Osteocyte (in vitro differentiated cells): ENCODE measurements around the gene TBC1D1. TPM values are rescaled to one million over a fixed set of nuclear protein-coding genes. Genes with fewer than 3 reads are reported as not detected.

Source experiments
- DNase-seq: peaks from one replicate; pipeline ENCODE4 v3.0.0; 2021; ENCODE audit warnings: mixed read lengths; ENCODE audit not compliant: unreplicated experiment; ENCODE audit errors: extremely low spot score
- H3K27ac Mint-ChIP-seq: one replicate; pipeline ENCODE4 v1.8.0; 2021; ENCODE audit warnings: mild to moderate bottlenecking, mixed read lengths; ENCODE audit not compliant: unreplicated experiment
- H3K27me3 Mint-ChIP-seq: one replicate; pipeline ENCODE4 v1.8.0; 2021; ENCODE audit warnings: mixed read lengths; ENCODE audit not compliant: unreplicated experiment
- H3K36me3 Mint-ChIP-seq: one replicate; pipeline ENCODE4 v1.8.0; 2021; ENCODE audit warnings: mixed read lengths; ENCODE audit not compliant: unreplicated experiment
- H3K4me1 Mint-ChIP-seq: one replicate; pipeline ENCODE4 v1.8.0; 2021; ENCODE audit warnings: mixed read lengths; ENCODE audit not compliant: unreplicated experiment
- H3K4me3 Mint-ChIP-seq: one replicate; pipeline ENCODE4 v1.8.0; 2021; ENCODE audit warnings: mild to moderate bottlenecking, moderate library complexity, mixed read lengths; ENCODE audit not compliant: unreplicated experiment
- H3K9me3 Mint-ChIP-seq: one replicate; pipeline ENCODE4 v1.8.0; 2021; ENCODE audit warnings: mixed read lengths; ENCODE audit not compliant: unreplicated experiment
- CTCF ChIP-seq: fragments of 200-600 bp; sonication (generic); IDR thresholded peaks from 2 replicates; pipeline ENCODE4 v1.5.0; 2021; ENCODE audit warnings: antibody characterized with exemption, mild to moderate bottlenecking, moderate library complexity
- total RNA-seq: library from RNA; stranded (reverse); gene quantifications from 2 replicates; pipeline ENCODE4 v1.2.1, GENCODE V29; 2021

TBC1D1 gene
- total RNA-seq, 1 donor from 2014 or later, result 46.2 TPM

GRCh38 chr4:37951461-37952352 lies 60.8 kb downstream of the TBC1D1 start:
- Mint-ChIP-seq H3K27ac (no peak overlapping the region), H3K36me3 (no peaks in the 10 kb centered on the region), H3K27me3 (no peaks in the 10 kb centered on the region), H3K4me1 (peaks cover 3% of the 10 kb centered on the region), H3K4me3 (no peak overlapping the region), H3K9me3 (no peaks in the 10 kb centered on the region)
- TF ChIP-seq CTCF, result no peak
- no peak for DNase-seq

GRCh38 chr4:37953156-37953555 lies 62.3 kb downstream of the TBC1D1 start:
- no peak for DNase-seq
- Mint-ChIP-seq H3K27ac (no peak overlapping the region), H3K36me3 (no peaks in the 10 kb centered on the region), H3K4me3 (no peak overlapping the region), H3K9me3 (no peaks in the 10 kb centered on the region), H3K27me3 (no peaks in the 10 kb centered on the region), H3K4me1 (peaks cover 4% of the 10 kb centered on the region)
- no peak for TF ChIP-seq CTCF

GRCh38 chr4:37953620-37954293 lies 62.9 kb downstream of the TBC1D1 start:
- Mint-ChIP-seq H3K36me3 (no peaks in the 10 kb centered on the region), H3K9me3 (no peaks in the 10 kb centered on the region), H3K4me1 (peaks cover 4% of the 10 kb centered on the region), H3K27me3 (no peaks in the 10 kb centered on the region), H3K27ac (no peak overlapping the region), H3K4me3 (no peak overlapping the region)
- DNase-seq, result no peak
- no peak for TF ChIP-seq CTCF

- no peaks in the 10 kb centered on the region for H3K36me3 Mint-ChIP-seq
- TF ChIP-seq CTCF, result no peak
- H3K27me3 Mint-ChIP-seq, result no peaks in the 10 kb centered on the region
Observed at GRCh38 chr4:37956941-37957340, 66.1 kb downstream of the TBC1D1 start.

GRCh38 chr4:37958932-37959331 lies 68.0 kb downstream of the TBC1D1 start:
- Mint-ChIP-seq H3K9me3 (no peaks in the 10 kb centered on the region), H3K27ac (no peak overlapping the region), H3K27me3 (no peaks in the 10 kb centered on the region), H3K4me3 (no peak overlapping the region), H3K4me1 (peaks cover 2% of the 10 kb centered on the region), H3K36me3 (no peaks in the 10 kb centered on the region)
- DNase-seq, result no peak
- no peak for TF ChIP-seq CTCF

More at GRCh38 chr4:37956941-37957340, 66.1 kb downstream of the TBC1D1 start:
- Mint-ChIP-seq H3K4me3 (no peak overlapping the region), H3K9me3 (no peaks in the 10 kb centered on the region), H3K4me1 (peaks cover 4% of the 10 kb centered on the region), H3K27ac (no peak overlapping the region)
- no peak for DNase-seq
